SU-DHL-6 (cell line): ENCODE measurements around the gene PTS.

Experiments
- EZH2phosphoT487 ChIP-seq: fragments of 200-600 bp; sonication (generic), shearing (Covaris generic); conservative IDR thresholded peaks from 2 replicates; pipeline ENCODE4 v1.6.1; 2018; ENCODE audit warnings: mild to moderate bottlenecking, antibody characterized with exemption, low read length, moderate library complexity, mixed read lengths
- TF ChIP-seq, protein P1 (sequence below): fragments of 200-600 bp; sonication (generic); IDR thresholded peaks from one replicate; pipeline ENCODE4 v1.5.1; 2017; ENCODE audit warnings: antibody characterized with exemption, mild to moderate bottlenecking, low read length, moderate library complexity; ENCODE audit not compliant: insufficient read depth, poor library complexity, severe bottlenecking

GRCh38 chr11:112179601-112180000 lies 46.6 kb upstream of the PTS start:
- TF ChIP-seq, protein P1, sequence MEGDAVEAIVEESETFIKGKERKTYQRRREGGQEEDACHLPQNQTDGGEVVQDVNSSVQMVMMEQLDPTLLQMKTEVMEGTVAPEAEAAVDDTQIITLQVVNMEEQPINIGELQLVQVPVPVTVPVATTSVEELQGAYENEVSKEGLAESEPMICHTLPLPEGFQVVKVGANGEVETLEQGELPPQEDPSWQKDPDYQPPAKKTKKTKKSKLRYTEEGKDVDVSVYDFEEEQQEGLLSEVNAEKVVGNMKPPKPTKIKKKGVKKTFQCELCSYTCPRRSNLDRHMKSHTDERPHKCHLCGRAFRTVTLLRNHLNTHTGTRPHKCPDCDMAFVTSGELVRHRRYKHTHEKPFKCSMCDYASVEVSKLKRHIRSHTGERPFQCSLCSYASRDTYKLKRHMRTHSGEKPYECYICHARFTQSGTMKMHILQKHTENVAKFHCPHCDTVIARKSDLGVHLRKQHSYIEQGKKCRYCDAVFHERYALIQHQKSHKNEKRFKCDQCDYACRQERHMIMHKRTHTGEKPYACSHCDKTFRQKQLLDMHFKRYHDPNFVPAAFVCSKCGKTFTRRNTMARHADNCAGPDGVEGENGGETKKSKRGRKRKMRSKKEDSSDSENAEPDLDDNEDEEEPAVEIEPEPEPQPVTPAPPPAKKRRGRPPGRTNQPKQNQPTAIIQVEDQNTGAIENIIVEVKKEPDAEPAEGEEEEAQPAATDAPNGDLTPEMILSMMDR = no peak
- no peak for TF ChIP-seq EZH2phosphoT487
